Measurements from ENCODE around the gene KATNIP.

Gene KATNIP

DNA sequence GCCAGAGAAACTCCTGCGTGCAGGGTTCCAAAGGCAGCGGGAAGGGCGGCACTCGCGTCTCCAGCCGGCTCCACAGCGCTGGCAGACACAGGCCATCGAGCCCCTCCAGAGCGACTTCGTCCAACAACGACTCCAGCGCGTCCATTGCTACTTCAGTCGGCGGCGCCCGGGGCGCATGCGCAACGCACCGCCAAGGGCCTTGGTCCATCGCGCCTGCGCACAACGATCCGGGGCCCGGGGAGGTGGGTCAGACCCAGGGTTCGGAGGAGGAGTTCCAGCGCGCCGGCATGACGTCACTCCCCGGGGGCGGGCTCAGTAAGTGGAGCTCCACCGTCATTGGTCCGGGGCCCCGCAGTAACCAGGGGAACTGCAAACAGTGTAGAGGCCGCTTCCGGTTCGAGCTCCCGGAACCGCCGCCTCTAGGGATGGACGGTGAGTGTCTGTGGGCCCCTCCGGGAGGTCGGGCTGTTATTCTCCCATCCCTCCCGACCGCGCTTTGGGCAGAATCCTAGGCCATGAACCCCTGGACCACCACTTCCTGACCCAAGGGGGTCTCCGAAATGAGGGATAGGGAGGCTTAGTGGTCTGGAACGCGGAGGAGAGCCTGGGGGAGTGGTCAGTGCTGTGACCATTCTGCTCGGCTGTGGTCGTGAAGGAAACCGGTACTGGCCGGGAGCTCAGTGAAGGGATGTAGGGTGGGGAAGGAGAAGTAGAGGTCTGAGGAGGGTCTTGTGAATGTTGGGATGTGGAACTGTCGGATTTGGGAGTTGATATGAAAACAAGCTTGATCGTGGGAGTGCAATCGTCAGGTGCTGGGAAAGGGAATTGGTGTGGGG is at the start of gene KATNIP, which contains the start of gene GTF3C1:
Gene KATNIP (plus strand): TSS at position 399 of the 836 bp plus-strand sequence. CDS start 27 bp downstream, at position 426.
Gene GTF3C1 (minus strand): TSS at position 168 of the 836 bp plus-strand sequence. CDS start 23 bp downstream, at position 145.
- DNase-seq, result peak; percentile 100

DNA sequence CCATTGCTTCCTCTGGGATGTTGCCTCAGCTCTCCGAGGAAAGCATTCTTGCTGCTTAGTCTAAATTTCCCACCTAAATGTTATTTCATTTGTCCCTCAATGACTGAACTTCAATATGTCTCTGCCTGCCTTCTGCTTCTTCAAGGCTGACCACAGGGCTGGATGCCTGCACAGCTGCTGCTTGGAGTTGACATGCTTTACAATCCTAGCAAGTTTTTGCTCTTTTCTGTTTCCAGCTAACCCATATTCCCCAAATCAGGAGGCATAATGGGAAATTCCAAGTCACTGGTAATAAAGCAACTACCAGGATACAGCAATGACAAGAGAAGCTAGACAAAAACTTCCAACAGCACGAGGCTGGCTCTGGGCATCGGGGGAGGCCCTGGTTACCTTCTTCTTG is 49.1 kb upstream of the KATNIP start:
- no peak for DNase-seq

DNA sequence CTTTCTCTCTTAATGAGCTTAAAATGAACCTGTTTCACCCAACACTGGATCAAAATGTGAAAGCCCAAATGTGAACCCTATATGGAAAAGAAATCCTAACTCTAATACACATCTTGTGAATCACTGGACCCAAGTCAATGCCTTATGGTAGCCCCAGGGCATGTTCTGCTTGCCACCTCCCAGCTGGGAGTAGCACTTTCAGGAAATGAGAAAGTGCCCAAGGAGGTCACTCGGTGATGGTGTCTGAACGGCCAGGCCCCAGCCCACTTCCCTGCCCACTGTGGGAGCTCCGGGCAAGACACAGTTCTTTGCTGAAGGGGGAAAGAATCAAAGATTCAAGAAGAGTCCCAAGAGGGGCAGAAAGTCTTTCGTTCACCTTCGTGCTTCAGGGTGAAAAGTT is 46.3 kb upstream of the KATNIP start:
- no peak for DNase-seq

DNA sequence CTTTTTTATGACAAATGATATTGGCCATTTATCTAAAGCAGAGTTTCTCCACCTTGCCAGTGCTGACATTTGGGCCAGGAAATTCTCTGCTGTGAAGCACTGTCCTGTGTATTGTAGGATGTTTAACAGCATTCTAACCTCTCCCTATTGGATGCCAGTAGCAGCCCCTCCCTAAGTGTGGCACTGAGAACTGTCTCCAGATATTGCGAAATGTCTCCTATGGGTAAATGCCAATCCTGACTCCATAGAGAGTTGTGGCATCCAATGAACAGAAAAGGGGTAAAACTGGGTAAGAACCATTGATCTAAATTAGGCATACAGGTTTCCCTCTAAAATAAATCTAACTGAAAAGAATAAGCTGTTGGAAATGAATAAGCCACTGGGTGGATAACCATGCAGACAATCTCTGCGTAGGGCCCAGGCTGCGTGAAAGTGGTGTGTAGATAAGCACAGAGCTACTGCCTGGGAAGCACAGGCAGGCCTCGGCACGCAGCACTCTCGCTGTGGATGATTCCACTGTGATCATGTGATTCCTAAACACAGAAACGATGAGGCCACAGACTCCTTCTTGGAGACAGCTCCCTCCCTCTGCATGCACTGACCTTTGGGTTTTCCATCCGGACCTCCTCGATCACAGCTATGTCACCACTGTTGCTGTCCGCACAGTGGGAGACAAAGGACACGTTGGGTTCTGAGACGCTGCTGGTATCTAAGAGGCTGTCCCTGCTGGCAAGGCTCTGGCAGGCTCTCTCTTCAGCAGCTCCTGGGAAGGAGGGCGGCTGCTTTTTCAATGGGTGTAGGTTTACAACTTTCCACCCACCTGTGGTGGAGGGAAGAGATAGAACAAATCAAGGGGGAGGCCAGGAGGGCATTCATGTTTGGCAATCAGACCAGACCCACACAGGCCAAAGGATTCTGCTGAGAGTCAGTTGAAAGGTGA is 44.4 kb upstream of the KATNIP start:
- DNase-seq, result no peak

DNA sequence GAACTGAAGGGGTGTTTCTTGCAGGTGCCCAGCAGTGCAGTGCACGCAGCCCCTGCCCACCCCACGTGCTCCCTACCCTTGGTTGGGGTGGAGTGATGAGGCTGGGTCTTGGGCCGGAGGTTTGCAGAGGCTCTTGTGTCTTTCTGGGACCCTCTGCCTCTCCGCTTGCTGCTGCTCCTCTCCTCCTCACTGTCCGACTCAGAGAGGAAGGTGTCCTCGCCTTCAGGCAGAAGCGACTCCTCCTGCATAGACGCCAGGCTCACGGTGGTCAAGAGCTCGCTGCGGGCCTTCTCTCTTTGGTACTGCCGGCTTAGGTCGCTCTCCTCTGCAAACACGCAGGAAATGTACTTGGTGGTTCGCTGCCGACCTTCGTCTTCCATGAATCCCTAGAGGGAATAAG is 43.2 kb upstream of the KATNIP start:
- DNase-seq, result no peak

DNA sequence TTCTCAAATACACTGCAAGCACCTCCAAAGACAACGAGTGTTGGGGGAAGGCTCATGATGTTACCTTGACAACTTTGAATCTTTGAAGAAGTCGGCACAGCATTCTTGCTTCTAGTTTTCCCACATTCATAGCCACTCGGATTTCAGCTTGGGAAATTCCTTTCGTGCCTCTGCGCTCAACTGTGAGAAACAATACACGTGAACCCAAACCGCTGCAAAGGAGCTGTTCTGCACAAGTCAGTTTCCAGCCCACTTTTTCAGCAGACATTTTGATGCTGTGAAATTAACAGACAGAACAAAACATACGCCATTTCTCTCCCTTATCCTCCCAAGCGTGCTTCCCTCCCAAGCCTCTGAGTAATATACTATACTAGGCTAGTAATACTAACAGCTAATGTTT is 41.5 kb upstream of the KATNIP start:
- DNase-seq, result no peak

DNA sequence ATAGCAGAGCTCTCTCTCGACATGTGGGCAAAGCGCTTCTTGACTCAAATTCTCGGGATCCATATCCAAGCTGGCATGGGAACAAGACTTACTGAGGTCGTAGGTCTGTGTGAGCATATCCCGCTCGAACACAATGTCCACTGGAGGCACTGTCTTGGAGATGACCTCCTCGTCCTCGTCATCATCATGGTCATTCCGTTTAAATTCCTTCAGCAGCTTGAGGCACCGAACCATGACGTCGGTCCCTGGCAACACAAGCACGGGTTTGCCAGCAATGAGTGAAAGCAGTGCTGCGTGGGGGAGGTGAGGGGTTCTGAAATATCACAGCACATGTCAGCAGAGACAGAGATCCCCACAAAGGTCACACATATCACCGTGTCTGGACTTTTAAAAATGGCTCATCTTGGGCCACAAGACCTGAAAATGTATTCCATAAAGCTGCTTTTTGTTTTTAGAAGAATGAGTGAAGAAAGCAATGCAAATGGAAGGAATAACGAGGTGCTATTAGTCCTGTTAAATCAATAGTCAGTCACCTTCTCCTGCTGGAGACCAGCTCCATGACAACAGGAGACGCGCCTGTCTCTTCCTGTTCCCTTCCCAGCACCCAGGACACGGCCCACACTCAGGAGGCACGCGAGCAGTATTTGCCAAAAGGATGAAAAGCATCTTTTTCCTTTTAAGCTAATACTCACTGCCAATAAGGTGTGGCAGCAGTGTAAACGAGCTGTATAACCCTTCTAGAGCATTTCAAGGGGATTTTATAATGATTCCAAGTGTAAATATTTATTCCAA is 38.1 kb upstream of the KATNIP start:
- no peak for DNase-seq

DNA sequence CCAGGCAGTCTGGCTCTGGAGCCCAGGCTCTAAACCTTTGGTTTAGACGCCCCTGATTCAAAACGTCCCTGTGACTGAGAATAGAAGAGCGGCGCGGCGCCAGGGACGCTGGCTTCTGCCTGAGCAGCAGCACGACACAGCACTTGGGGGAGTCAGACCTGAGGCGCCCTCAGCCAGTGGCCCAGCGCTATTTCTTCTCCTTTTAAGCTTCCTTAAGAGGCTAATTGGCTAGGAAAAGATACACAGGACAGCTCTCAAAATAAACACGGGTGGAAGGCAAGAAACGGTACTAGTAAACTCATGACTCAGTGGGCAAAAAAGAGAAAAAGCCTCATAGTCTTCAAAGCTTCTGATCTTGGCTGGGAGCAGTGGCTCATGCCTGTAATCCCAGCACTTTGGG is 35.1 kb upstream of the KATNIP start:
- no peak for DNase-seq

DNA sequence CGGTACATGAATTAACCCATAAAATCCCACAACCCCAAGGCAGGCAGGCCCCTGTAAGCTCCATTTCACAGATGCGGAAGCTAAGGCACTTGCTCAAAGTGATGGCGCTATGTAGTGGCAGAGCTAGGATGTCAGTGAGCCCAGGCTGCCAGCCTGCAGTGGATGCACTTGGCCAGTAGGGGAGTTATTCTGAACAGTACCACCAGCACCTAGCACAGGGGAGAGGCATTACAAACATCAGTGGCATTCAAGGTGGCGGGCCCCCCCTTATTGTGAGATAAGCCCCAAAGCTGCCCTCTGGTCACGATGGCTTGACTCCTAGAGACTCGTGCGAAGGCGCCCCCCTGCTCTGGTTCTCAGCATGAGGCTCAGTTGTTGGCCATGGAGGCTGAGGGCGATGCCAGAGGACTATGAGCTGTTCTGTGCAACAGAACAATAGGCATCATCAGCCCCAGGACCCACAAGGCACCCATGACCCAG is 34.0 kb upstream of the KATNIP start:
- DNase-seq, result peak; percentile 29

DNA sequence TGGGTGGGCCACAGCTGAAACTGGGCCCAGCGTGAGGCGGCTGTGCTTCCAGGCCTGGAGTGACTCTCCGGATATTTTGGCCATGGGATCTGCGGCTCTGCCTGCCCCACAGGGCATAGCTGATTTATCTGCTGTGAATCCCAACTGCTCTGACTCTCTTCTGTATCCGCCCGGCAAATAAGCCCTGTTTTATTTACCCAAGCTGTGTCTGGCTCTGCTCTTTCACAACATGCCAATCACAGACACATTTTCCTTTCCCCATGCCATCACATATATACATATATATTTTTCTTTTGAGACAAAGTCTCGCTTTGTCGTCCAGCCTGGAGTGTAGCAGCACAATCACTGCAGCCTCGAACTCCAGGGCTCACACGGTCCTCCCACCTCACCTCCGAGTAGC is 33.6 kb upstream of the KATNIP start:
- DNase-seq, result no peak

DNA sequence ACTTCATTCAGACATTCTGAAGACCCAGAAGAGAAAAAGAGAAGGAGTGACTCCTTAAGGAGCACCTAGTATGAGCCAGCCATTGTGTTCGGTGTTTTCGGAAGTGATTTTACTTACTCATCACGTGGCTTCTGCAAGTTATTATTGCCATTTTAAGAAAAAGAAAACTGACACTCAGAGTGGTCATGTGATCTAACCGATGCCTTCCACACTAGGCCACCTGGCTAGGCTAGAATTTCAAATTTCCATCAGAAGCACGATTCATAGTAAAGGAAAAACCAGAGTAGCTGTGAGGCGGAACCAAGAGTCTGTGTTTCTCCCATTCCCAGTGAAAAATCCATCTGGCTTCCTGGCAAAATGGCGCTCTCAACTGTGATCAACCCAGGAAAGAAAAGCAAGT is 32.3 kb upstream of the KATNIP start:
- DNase-seq, result no peak

DNA sequence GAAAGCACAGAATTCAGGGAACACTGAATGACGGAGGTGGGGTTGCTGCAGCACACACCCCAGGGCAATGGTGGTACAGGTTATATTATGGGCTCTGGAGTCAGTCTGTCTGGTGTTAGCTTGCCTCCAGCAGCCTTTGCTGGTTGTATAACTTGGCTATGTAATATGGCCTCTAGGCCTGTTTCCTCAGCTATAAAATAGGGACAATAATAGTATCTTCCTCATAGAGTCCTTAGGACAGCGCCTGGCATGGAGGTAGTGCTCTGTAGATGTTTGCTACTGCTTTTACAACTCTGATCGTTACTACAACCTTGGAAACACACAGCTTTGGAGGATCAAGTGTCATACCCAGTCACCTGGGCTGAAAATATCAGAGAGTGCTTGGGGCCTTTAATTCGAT is 31.7 kb upstream of the KATNIP start:
- DNase-seq, result no peak

DNA sequence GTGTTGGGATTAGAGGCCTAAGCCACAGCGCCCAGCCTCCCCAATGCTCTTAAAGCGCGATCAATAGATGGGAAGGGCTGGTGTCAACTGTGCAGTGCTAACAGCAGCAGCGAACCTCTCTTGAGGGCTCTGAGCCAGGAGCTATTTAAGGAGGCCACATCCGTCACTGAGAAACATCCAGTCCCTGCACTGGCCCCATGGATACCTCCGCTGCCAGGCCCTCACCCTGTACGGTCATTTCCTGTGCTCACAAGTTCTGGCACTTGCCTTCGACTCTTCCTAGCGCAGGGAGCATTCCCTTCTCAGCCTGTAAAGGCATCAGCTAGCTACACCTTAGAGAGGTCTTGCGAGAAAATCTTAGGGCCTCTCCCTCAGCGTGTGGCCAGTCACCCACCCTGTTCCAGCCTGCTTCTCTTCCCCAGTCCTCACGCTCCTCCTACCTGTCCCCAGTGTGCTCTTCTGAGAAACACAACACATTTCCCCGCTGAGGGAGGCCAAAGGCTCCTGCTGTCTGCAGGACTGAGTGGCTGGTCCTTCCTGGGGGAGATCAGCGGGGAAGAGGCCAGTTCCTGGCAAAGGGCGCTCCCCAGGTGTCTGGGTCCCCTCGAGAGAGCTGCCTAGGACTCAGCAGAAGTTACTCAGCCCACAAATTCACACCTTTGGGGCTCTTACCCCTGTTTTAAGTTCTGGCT is 28.8 kb upstream of the KATNIP start:
- DNase-seq, result no peak

DNA sequence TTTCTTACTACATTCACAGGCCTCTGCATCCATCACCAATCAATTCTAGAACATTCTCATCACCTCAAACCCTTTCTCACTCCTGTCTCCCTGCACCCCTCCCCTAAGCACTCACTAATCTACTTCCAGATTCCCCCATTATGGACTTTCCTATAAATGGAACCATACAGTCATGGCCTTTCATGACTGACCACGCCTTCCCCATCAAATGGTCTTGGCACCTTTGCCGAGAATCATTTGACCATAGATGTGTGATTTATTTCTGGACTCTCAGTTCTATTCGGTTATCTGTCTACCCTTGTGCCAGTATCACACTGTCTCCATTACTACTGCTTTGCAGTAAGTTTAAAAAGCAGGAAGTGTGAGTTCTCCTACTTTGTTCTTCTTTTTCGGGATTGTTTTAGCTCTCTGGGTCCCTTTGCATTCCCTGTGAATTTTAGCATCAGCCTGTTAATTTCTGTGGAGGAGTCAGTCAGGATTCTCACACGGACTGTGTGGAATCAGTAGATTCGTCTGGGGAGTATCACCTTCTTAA is 27.7 kb upstream of the KATNIP start:
- DNase-seq, result no peak

DNA sequence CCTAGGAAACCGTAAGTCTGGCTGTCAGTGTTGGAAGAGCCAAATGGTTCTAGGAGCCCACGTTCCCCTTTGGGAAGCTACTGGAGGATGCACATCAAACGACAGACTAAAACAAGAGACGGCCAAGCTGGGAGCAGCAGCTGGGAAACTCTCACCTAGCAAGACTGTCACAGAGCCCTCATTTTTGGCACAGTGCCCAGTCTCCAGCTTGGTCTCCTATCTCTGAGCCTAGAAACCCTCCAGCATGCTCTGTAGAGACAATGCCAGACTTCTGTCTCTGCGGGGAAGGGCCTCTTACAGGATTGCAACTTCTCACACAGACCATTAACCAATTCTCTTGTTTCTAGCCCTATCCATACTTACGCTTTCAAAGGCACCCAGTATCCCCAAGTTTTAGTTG is 23.8 kb upstream of the KATNIP start:
- no peak for DNase-seq

DNA sequence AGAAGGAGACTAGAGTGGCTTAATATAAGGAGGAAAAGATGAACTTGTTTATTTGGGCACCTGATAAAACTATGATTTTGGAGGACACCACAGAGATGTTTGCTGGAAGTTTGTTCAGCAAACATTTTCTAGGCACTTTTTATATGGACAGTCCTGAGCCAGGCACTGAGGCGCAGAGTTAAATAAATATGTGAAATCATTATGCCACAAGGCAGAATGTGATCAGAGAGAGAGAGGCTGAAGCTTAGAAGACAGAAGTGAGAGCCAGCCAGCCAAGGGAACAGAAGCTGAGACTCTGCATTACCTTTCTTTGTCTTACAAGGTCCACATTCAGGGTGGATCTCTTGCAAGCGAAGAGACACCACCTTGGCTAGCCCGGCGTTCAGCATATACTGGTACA is 21.6 kb upstream of the KATNIP start:
- no peak for DNase-seq

DNA sequence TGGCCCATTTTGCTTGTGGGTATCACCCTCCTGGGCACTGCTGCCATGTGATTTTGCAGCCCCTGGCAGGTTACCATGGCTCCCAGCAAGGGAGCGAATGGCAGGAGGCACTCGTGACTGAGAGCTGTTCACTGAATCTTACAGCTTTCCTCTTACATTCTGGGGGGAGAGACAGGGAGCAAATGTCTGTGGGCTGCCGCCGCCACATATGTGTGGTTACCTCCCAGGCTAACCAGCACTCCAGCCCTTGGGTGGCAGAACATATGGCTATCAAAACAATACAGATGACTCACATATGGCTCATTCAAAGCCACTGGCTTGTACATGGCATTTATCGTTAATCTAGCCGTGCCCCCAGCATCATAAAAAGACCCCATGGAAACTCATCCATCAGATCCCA is 20.0 kb upstream of the KATNIP start:
- DNase-seq, result no peak

DNA sequence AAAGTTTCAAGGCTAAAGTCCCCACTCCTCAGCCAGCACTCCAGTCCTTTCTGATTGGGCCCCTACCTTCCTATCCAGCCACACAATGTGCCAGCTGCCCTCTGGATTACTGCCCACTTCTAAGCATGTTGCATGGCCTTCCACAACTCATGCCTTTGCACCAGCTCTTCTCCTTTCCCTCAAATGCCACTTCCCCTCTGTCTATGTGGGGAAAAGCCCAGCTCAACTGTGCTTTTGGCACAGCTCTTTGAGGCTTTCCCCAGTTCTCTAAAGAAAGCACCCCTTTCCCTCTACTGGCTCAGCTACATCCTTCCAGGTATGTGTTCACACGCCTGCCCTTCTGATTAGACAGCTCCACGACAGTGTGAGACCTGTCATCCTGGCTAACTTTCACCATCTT is 18.8 kb upstream of the KATNIP start:
- DNase-seq, result no peak

DNA sequence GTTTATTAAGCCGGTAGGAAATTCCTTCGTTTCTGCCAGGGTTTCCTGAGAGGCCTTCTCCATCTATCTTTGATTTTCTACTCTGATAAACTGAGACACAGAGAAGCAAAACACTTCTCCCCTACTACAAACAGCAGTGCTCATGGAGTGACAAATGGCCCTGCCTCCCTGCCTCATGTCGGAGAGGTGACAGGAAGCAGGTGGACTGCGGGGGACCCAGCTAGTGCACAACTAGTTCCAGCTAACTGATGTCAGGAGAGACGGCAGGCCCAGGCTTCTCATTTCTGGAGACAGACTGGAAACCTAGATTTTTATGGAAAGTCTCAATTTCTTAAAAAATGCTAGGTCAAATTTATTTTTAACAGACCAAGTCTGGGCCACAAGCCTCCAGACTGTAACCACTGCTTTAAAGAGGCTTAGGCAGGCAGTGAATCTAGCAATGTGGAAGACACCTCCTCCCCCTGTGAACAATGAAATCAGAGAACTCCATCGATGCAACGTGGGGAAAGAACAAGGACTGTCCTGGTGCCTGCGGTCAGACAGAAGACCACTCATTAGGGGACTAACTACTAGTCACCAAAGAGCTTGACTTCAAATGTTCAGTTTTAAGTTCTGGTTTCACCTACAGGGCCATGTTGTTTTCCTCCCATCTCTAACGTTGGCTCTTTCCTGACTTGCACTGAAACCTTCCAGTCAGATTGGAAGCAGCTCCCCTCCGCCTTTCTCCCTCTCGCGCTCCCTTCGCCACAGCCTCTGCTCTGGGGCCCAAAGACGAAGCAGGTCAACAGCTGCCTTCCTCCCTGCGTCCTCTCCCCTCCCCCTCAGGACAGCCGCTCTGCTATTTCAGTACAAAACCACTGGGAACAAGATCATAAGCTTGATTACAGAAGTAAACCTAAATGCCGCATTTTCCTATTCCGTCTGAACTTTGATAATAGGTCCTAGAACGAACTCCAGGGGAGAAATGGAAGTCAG is 17.8 kb upstream of the KATNIP start:
- no peak for DNase-seq

DNA sequence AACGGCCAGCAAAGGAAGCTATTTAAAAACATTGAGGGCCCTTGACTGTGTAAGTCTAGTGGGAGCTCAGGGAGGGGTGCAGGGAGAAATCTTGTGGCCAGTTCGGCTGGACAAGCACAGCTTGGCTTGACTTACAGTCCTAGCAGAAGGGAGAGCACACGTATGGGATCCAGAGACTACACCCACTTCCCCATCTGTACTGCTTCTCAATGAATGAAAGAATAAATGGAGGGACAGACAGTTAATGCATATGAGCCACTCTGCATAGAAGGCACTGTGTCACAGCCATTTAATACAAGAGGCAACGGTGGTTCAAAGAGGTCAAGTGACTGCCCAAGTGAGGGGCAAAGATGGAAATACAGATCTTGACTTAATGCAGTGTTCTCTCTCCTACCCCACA is 15.7 kb upstream of the KATNIP start:
- DNase-seq, result no peak

DNA sequence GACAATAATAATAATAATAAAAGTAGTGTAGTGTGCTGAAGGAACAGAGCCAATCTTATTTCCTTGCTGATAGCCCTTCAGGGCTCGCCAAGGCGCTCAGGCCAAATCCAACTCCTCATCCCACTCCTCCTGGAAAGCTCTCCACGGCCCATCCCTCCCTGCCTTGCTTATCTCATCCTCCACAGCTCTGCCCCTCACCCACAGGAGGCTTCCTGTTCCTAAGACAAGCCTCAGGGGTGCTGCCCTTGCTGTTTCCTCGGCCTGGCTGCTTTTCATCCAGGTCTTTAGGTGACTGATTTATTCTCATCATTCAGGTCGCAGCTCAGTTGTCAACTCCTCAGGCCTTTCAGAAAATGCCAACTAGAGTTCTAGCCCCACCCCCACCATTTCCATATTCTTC is 11.4 kb upstream of the KATNIP start:
- DNase-seq, result no peak
